Measurements from ENCODE around the gene EFCAB12.

- TF ChIP-seq CTCF (IDR thresholded peaks at IDR 0.05; ENCODE audit: insufficient read depth, low read length) (no peak), POLR2AphosphoS5 (IDR thresholded peaks at IDR 0.05; ENCODE audit: low read depth) (no peak)
Observed at GRCh38 chr3:129442947-129443346, 14.5 kb upstream of the EFCAB12 start.
